OCI-LY7 (cell line): ENCODE results near the gene RASSF5. TPM values are rescaled to one million over a fixed set of nuclear protein-coding genes. Genes with fewer than 3 reads are reported as not detected.

ENCODE experiments used
- BruUV-seq: library from RNA; stranded (reverse); fragments of 400-500 nt; replicated peaks from 2 replicates; lab custom pipeline; 2021; lab: Mats Ljungman, UMichigan
- CTCF ChIA-PET: fragments of 300-600 bp; sonication (Branson Sonifier 250); formaldehyde crosslinking; loops from one replicate; lab custom pipeline; 2022; ENCODE audit warnings: antibody characterized with exemption; ENCODE audit not compliant: unreplicated experiment; lab: Charles Lee
- POLR2A ChIA-PET: fragments of 300-600 bp; sonication (Branson Sonifier 250); formaldehyde crosslinking; loops from one replicate; lab custom pipeline; 2022; ENCODE audit warnings: antibody characterized with exemption; lab: Charles Lee
- DNase-seq: peaks from one replicate; pipeline ENCODE4 v3.0.0-alpha.2; 2015; ENCODE audit warnings: low spot score
- H2AFZ ChIP-seq: fragments of 200-600 bp; sonication (generic), shearing (Covaris generic); 2 replicates; pipeline ENCODE4 v1.6.1; 2014; ENCODE audit warnings: mild to moderate bottlenecking, antibody characterized with exemption, low read length, moderate library complexity
- H3K27ac ChIP-seq: fragments of 200-600 bp; sonication (generic); 2 replicates; pipeline ENCODE4 v1.5.1; 2014; ENCODE audit warnings: mixed run types, low read depth, mild to moderate bottlenecking, moderate library complexity, low read length, inconsistent platforms; ENCODE audit not compliant: poor library complexity, severe bottlenecking
- H3K36me3 ChIP-seq: fragments of 200-600 bp; sonication (generic); 2 replicates; pipeline ENCODE4 v1.6.1; 2014; ENCODE audit warnings: mild to moderate bottlenecking, antibody characterized with exemption, low read length, moderate library complexity, mixed read lengths; ENCODE audit not compliant: insufficient read depth
- H3K4me1 ChIP-seq: fragments of 200-600 bp; sonication (generic); 2 replicates; pipeline ENCODE4 v1.5.1; 2014; ENCODE audit warnings: mild to moderate bottlenecking, low read length; ENCODE audit not compliant: insufficient read depth, poor library complexity, severe bottlenecking
- H3K4me2 ChIP-seq: fragments of 200-600 bp; sonication (generic); 2 replicates; pipeline ENCODE4 v1.6.1; 2014; ENCODE audit warnings: mild to moderate bottlenecking, low read length
- H3K4me3 ChIP-seq: fragments of 200-600 bp; sonication (generic); 2 replicates; pipeline ENCODE4 v1.5.1; 2014; ENCODE audit warnings: mild to moderate bottlenecking, low read depth, low read length; ENCODE audit not compliant: poor library complexity, severe bottlenecking
- H3K79me2 ChIP-seq: fragments of 200-600 bp; sonication (generic); 2 replicates; pipeline ENCODE4 v1.6.1; 2016; ENCODE audit warnings: low read depth, mild to moderate bottlenecking, low read length, moderate library complexity, mixed read lengths; ENCODE audit not compliant: insufficient read depth
- H3K9me2 ChIP-seq: fragments of 200-600 bp; sonication (generic); 2 replicates; pipeline ENCODE4 v1.6.1; 2016; ENCODE audit warnings: mild to moderate bottlenecking, low read length, mixed read lengths; ENCODE audit not compliant: insufficient read depth
- H3K9me3 ChIP-seq: fragments of 200-600 bp; sonication (generic); 2 replicates; pipeline ENCODE4 v1.6.1; 2014; ENCODE audit warnings: mild to moderate bottlenecking, mixed run types, low read length, mixed read lengths
- H4K20me1 ChIP-seq: fragments of 200-600 bp; sonication (generic); 2 replicates; pipeline ENCODE4 v1.6.1; 2014; ENCODE audit warnings: mild to moderate bottlenecking, antibody characterized with exemption, low read length, moderate library complexity, mixed read lengths; ENCODE audit not compliant: insufficient read depth
- EZH2phosphoT487 ChIP-seq: fragments of 200-600 bp; sonication (generic); IDR thresholded peaks from 2 replicates; pipeline ENCODE4 v1.6.1; 2018; ENCODE audit warnings: low read depth, borderline replicate concordance, mild to moderate bottlenecking, mixed run types, antibody characterized with exemption, low read length, moderate library complexity, mixed read lengths
- intact Hi-C: fragments of 100-400 bp; cut with micrococcal nuclease; formaldehyde crosslinking; loops from one replicate; pipeline ENCODE4 v1.10.0; 2022; ENCODE audit not compliant: unreplicated experiment
- total RNA-seq, 2 experiments: library from RNA; depleted of rRNA in 1 of 2; stranded (reverse); fragments of >200 nt in 1 of 2; shearing (Covaris generic) in 1 of 2; gene quantifications; 2 replicates each; pipeline ENCODE4 v1.2.3, GENCODE V29; 2014 to 2022
- TF ChIP-seq, protein P1 (sequence below): fragments of 200-600 bp; sonication (generic); conservative IDR thresholded peaks from 2 replicates; pipeline ENCODE4 v1.5.1; 2014; ENCODE audit warnings: mild to moderate bottlenecking, antibody characterized with exemption, low read length, moderate library complexity, mixed read lengths

Gene RASSF5
- total RNA-seq, 2 experiments from 2014 or later = 19.8 to 25.7 TPM

DNA sequence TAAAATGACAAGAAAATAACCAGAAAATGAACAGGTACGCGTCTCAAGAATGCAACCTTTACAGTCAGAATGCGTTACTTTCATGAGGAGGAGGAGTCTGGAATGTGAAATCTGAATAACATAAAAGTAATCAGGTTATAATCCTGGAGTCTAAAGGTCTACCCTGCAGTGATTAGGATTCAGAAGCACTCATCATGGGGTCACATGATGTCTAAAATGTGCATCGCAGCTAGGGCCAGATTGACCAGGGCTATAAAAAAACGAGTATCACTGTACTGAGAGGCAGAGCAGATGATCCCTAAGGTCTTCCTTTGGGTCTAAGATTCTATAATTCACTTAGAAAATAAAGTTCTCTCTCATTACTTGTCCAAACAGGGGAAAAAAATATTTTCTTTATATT, 97.5 kb downstream of the RASSF5 start:
- H3K36me3 ChIP-seq = peaks cover 72% of the 10 kb centered on the region
- no peak overlapping the region for H3K27ac ChIP-seq
- H4K20me1 ChIP-seq = no peaks in the 10 kb centered on the region
- H3K9me3 ChIP-seq = no peaks in the 10 kb centered on the region
- BruUV-seq = no TSS peak
- POLR2A ChIA-PET = no interaction called here
- H3K4me1 ChIP-seq = no peaks in the 10 kb centered on the region
- CTCF ChIA-PET = no interaction called here
- no peak for DNase-seq
- H3K4me3 ChIP-seq = no peak overlapping the region
- no peak overlapping the region for H2AFZ ChIP-seq
- no peaks in the 10 kb centered on the region for H3K9me2 ChIP-seq
- H3K79me2 ChIP-seq = no peaks in the 10 kb centered on the region
- TF ChIP-seq EZH2phosphoT487 = no peak
- TF ChIP-seq, protein P1, sequence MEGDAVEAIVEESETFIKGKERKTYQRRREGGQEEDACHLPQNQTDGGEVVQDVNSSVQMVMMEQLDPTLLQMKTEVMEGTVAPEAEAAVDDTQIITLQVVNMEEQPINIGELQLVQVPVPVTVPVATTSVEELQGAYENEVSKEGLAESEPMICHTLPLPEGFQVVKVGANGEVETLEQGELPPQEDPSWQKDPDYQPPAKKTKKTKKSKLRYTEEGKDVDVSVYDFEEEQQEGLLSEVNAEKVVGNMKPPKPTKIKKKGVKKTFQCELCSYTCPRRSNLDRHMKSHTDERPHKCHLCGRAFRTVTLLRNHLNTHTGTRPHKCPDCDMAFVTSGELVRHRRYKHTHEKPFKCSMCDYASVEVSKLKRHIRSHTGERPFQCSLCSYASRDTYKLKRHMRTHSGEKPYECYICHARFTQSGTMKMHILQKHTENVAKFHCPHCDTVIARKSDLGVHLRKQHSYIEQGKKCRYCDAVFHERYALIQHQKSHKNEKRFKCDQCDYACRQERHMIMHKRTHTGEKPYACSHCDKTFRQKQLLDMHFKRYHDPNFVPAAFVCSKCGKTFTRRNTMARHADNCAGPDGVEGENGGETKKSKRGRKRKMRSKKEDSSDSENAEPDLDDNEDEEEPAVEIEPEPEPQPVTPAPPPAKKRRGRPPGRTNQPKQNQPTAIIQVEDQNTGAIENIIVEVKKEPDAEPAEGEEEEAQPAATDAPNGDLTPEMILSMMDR = no peak
- H3K4me2 ChIP-seq = no peak overlapping the region
- intact Hi-C loops = no loop called here

DNA sequence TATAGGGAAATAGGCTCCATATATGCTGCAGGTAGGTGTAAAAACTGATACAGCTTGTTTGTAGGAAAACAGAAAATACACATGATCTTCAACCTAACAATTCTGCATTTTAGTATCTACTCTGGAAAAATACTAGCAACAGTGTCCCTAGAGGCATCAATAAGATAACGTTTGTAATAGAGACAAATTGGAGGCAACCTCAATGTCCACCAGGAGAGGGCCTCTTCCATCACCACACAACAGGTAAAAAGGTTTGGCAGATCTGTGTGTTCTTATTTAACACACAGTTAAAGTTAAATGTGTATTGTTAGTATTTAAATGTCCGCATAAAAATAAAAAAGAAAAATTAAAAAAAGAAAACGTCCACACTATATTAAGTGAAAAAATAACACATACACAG, 99.5 kb downstream of the RASSF5 start:
- H3K4me1 ChIP-seq = peaks cover 10% of the 10 kb centered on the region
- TF ChIP-seq EZH2phosphoT487 = no peak
- TF ChIP-seq, protein P1 = peak; percentile 84
- no peak overlapping the region for H3K4me3 ChIP-seq
- H3K79me2 ChIP-seq = peaks cover 12% of the 10 kb centered on the region; the same call in 1 of the 2 replicates
- peaks cover 61% of the 10 kb centered on the region for H3K36me3 ChIP-seq
- no peaks in the 10 kb centered on the region for H4K20me1 ChIP-seq
- no peak overlapping the region for H2AFZ ChIP-seq
- no peaks in the 10 kb centered on the region for H3K9me3 ChIP-seq
- CTCF ChIA-PET = no interaction called here
- H3K4me2 ChIP-seq = no peak overlapping the region
- POLR2A ChIA-PET = interaction anchor here (0.7 kb wide), 1 partner anchor 107 kb away, joined by 3 read pairs; no protein-coding TSS in a partner anchor
- peak; percentile 51 for DNase-seq
- intact Hi-C loops = no loop called here
- no peak overlapping the region for H3K27ac ChIP-seq
- no peaks in the 10 kb centered on the region for H3K9me2 ChIP-seq
- no TSS peak for BruUV-seq

DNA sequence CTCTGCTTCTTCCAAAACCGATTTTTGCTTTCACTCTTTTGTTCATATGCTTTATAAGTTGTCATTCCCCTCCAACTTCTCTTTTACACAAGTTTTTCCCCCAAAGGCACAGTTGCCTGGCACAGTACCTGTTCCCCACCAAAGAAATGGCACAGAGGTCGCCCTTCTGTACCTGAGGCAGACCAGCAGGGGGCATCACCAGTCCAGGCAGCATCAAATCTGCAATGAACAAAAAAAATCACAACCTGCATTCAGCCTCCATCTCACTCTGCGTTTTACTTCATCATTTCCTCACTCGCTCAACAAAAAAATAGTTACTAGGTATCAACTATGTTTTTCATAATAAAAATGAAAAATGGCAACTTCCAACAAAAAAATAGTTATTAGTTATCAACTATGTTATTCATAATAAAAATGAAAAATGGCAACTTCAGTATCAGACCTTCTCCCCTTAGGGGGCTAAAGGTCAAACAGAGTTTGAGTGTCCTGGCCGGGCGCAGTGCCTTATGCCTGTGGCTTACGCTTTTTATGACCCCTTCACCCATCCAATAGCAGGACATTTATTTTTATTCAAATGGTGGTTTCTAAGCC, 100.9 kb downstream of the RASSF5 start:
- no peak overlapping the region for H3K27ac ChIP-seq
- H3K9me2 ChIP-seq = no peaks in the 10 kb centered on the region
- no TSS peak for BruUV-seq
- no peak overlapping the region for H3K4me3 ChIP-seq
- H3K36me3 ChIP-seq = peaks cover 48% of the 10 kb centered on the region
- H3K9me3 ChIP-seq = no peaks in the 10 kb centered on the region
- H3K79me2 ChIP-seq = peaks cover 12% of the 10 kb centered on the region; the same call in 1 of the 2 replicates
- peak; percentile 60 for DNase-seq
- ChIA-PET POLR2A (interaction anchor here (0.5 to 2.6 kb wide), 3 partner anchors 55 to 809 kb away, joined by 3 to 7 read pairs (median 4); no protein-coding TSS in a partner anchor), CTCF (interaction anchor here (0.6 to 1.4 kb wide), 2 partner anchors 55 to 118 kb away, joined by 3 read pairs; no protein-coding TSS in a partner anchor)
- H4K20me1 ChIP-seq = no peaks in the 10 kb centered on the region
- TF ChIP-seq EZH2phosphoT487 = no peak
- TF ChIP-seq, protein P1 = peak; percentile 98
- H3K4me2 ChIP-seq = no peak overlapping the region
- H3K4me1 ChIP-seq = peaks cover 13% of the 10 kb centered on the region
- intact Hi-C loops = loop anchor here (1.0 to 2.0 kb wide), 3 partner anchors 56 to 374 kb away; no protein-coding TSS in a partner anchor
- no peak overlapping the region for H2AFZ ChIP-seq
